IMR-90 (cell line): Measurements from ENCODE around the gene PALB2. TPM values are rescaled to one million over a fixed set of nuclear protein-coding genes. Genes with fewer than 3 reads are reported as not detected.

ENCODE experiments used
- ATAC-seq: fragments of 200-7000 bp; cut with Tn5 transposase; 2 replicates; pipeline ENCODE4 v1.9.1; 2020; ENCODE audit warnings: low read depth, mild to moderate bottlenecking, moderate library complexity
- BruUV-seq: library from RNA; stranded (reverse); fragments of 400-500 nt; replicated peaks from 2 replicates; lab custom pipeline; 2021; lab: Mats Ljungman, UMichigan
- CTCF ChIA-PET: fragments of 300-600 bp; formaldehyde crosslinking; extraction: SDS; loops from one replicate; lab custom pipeline; 2021; ENCODE audit warnings: antibody characterized with exemption; lab: Yijun Ruan, JAX
- POLR2A ChIA-PET: fragments of 300-600 bp; sonication (Branson Sonifier 250); formaldehyde crosslinking; loops from one replicate; lab custom pipeline; 2022; ENCODE audit warnings: antibody characterized with exemption; ENCODE audit not compliant: unreplicated experiment; lab: Charles Lee
- DNase-seq: peaks from one replicate; pipeline ENCODE4 v3.0.0; 2013
- H2AFZ ChIP-seq: replicated peaks from 2 replicates; pipeline ENCODE3; 2013; ENCODE audit warnings: low read length, mild to moderate bottlenecking; ENCODE audit not compliant: poor library complexity
- H2AK5ac ChIP-seq: 2 replicates; pipeline ENCODE4 v1.6.1; 2013; ENCODE audit warnings: low read depth, low read length, inconsistent platforms
- H2AK9ac ChIP-seq: replicated peaks from 2 replicates; pipeline ENCODE3; 2013; ENCODE audit warnings: mild to moderate bottlenecking, low read depth, low read length, moderate library complexity; ENCODE audit not compliant: poor library complexity
- H2BK120ac ChIP-seq: 2 replicates; pipeline ENCODE4 v1.6.1; 2013; ENCODE audit warnings: low read depth, low read length, inconsistent platforms
- H2BK15ac ChIP-seq: 3 replicates; pipeline ENCODE4 v1.6.1; 2013; ENCODE audit warnings: low read depth, low read length, inconsistent platforms
- H2BK20ac ChIP-seq: 2 replicates; pipeline ENCODE4 v1.6.1; 2013; ENCODE audit warnings: low read depth, mild to moderate bottlenecking, inconsistent platforms, low read length, moderate library complexity
- H2BK5ac ChIP-seq: 2 replicates; pipeline ENCODE4 v1.6.1; 2013; ENCODE audit warnings: mild to moderate bottlenecking, low read depth, low read length, inconsistent platforms; ENCODE audit not compliant: poor library complexity, severe bottlenecking
- H3K14ac ChIP-seq: replicated peaks from 2 replicates; pipeline ENCODE4 v1.6.1; 2013; ENCODE audit warnings: low read depth, low read length, inconsistent platforms
- H3K18ac ChIP-seq: 2 replicates; pipeline ENCODE4 v1.6.1; 2013; ENCODE audit warnings: low read depth, low read length, control low read depth
- H3K23ac ChIP-seq: 2 replicates; pipeline ENCODE4 v1.6.1; 2013; ENCODE audit warnings: low read depth, low read length, inconsistent platforms
- H3K27ac ChIP-seq: 2 replicates; pipeline ENCODE4 v1.5.1; 2013; ENCODE audit warnings: mild to moderate bottlenecking, control low read depth, low read length; ENCODE audit not compliant: insufficient read depth
- H3K27me3 ChIP-seq: 2 replicates; pipeline ENCODE4 v1.6.1; 2013; ENCODE audit warnings: low read length; ENCODE audit not compliant: control insufficient read depth, insufficient read depth
- H3K36me3 ChIP-seq: 2 replicates; pipeline ENCODE4 v1.6.1; 2013; ENCODE audit warnings: low read length, mixed read lengths; ENCODE audit not compliant: control insufficient read depth, insufficient read depth
- H3K4ac ChIP-seq: 2 replicates; pipeline ENCODE4 v1.6.1; 2013; ENCODE audit warnings: low read depth, low read length, inconsistent platforms
- H3K4me1 ChIP-seq: 2 replicates; pipeline ENCODE4 v1.6.1; 2013; ENCODE audit warnings: low read length, mixed read lengths; ENCODE audit not compliant: control insufficient read depth, insufficient read depth
- H3K4me2 ChIP-seq: 2 replicates; pipeline ENCODE4 v1.6.1; 2013; ENCODE audit warnings: low read depth, mild to moderate bottlenecking, control low read depth, low read length, moderate library complexity
- H3K4me3 ChIP-seq: 2 replicates; pipeline ENCODE4 v1.5.1; 2013; ENCODE audit warnings: low read depth, mild to moderate bottlenecking, control low read depth, low read length, moderate library complexity; ENCODE audit not compliant: insufficient read depth
- H3K56ac ChIP-seq: 2 replicates; pipeline ENCODE4 v1.6.1; 2013; ENCODE audit warnings: low read length, inconsistent platforms; ENCODE audit not compliant: insufficient read depth; ENCODE audit errors: extremely low read depth
- H3K79me1 ChIP-seq, 2 experiments: 2 replicates each; pipeline ENCODE4 v1.6.1; 2013; ENCODE audit warnings: low read length in 2 of 2, inconsistent platforms in 1 of 2, low read depth in 1 of 2
- H3K9ac ChIP-seq: 2 replicates; pipeline ENCODE4 v1.6.1; 2013; ENCODE audit warnings: low read depth, low read length, control low read depth
- H3K9me1 ChIP-seq: 2 replicates; pipeline ENCODE4 v1.6.1; 2013; ENCODE audit warnings: low read length, inconsistent platforms; ENCODE audit not compliant: insufficient read depth
- H3K9me3 ChIP-seq: 2 replicates; pipeline ENCODE4 v1.6.1; 2013; ENCODE audit warnings: low read length; ENCODE audit not compliant: control insufficient read depth, insufficient read depth
- H4K20me1 ChIP-seq: 2 replicates; pipeline ENCODE4 v1.6.1; 2013; ENCODE audit warnings: low read length, inconsistent platforms; ENCODE audit not compliant: insufficient read depth
- H4K5ac ChIP-seq: 2 replicates; pipeline ENCODE4 v1.6.1; 2013; ENCODE audit warnings: mild to moderate bottlenecking, low read depth, low read length, control low read depth
- H4K8ac ChIP-seq, 2 experiments: 2 replicates each; pipeline ENCODE4 v1.6.1; 2013; ENCODE audit warnings: low read depth in 2 of 2, low read length in 2 of 2, control low read depth in 1 of 2, inconsistent platforms in 1 of 2
- H4K91ac ChIP-seq: 2 replicates; pipeline ENCODE4 v1.6.1; 2013; ENCODE audit warnings: low read depth, low read length, inconsistent platforms; ENCODE audit not compliant: insufficient read depth
- BHLHE40 ChIP-seq: fragments of 150-350 bp; IDR thresholded peaks from 2 replicates; pipeline ENCODE4 v1.6.1; 2016; ENCODE audit warnings: mild to moderate bottlenecking, low read depth, low read length
- CHD1 ChIP-seq: IDR thresholded peaks from 2 replicates; pipeline ENCODE4 v1.6.1; 2012; ENCODE audit warnings: low read depth, low read length, improper control_type of control experiment
- CTCF ChIP-seq: conservative IDR thresholded peaks from 2 replicates; pipeline ENCODE4 v1.5.1; 2012; ENCODE audit warnings: mild to moderate bottlenecking, low read depth, low read length, improper control_type of control experiment
- ELK1 ChIP-seq: fragments of 150-350 bp; IDR thresholded peaks from 2 replicates; pipeline ENCODE4 v1.6.1; 2016; ENCODE audit warnings: low read depth, mild to moderate bottlenecking, low read length, moderate library complexity, borderline replicate concordance
- FOS ChIP-seq: fragments of 150-350 bp; IDR thresholded peaks from 2 replicates; pipeline ENCODE4 v1.6.1; 2016; ENCODE audit warnings: low read depth, low read length
- MAFK ChIP-seq: IDR thresholded peaks from 2 replicates; pipeline ENCODE4 v1.6.1; 2012; ENCODE audit warnings: low read depth, low read length, improper control_type of control experiment
- MAZ ChIP-seq: IDR thresholded peaks from 2 replicates; pipeline ENCODE4 v1.6.1; 2012; ENCODE audit warnings: low read depth, mild to moderate bottlenecking, low read length, improper control_type of control experiment, moderate library complexity, borderline replicate concordance
- MXI1 ChIP-seq: IDR thresholded peaks from 2 replicates; pipeline ENCODE4 v1.6.1; 2012; ENCODE audit warnings: low read depth, mild to moderate bottlenecking, low read length, moderate library complexity, borderline replicate concordance
- NFE2L2 ChIP-seq: fragments of 150-350 bp; IDR thresholded peaks from 2 replicates; pipeline ENCODE4 v1.6.1; 2016; ENCODE audit warnings: low read depth, mild to moderate bottlenecking, low read length
- POLR2A ChIP-seq: IDR thresholded peaks from 2 replicates; pipeline ENCODE4 v1.6.1; 2012; ENCODE audit warnings: mild to moderate bottlenecking, low read depth, low read length
- RAD21 ChIP-seq: IDR thresholded peaks from 2 replicates; pipeline ENCODE4 v1.6.1; 2012; ENCODE audit warnings: low read length, improper control_type of control experiment
- RCOR1 ChIP-seq: IDR thresholded peaks from 2 replicates; pipeline ENCODE4 v1.6.1; 2012; ENCODE audit warnings: mild to moderate bottlenecking, low read length, improper control_type of control experiment; ENCODE audit not compliant: insufficient replicate concordance
- RFX5 ChIP-seq: IDR thresholded peaks from 2 replicates; pipeline ENCODE4 v1.8.0; 2012; ENCODE audit warnings: low read depth, mild to moderate bottlenecking, low read length, moderate library complexity
- SMC3 ChIP-seq: fragments of 150-350 bp; IDR thresholded peaks from 2 replicates; pipeline ENCODE4 v1.6.1; 2016; ENCODE audit warnings: low read depth, mild to moderate bottlenecking, antibody characterized with exemption, low read length, moderate library complexity
- USF2 ChIP-seq: fragments of 150-350 bp; IDR thresholded peaks from 2 replicates; pipeline ENCODE4 v1.6.1; 2017; ENCODE audit warnings: mild to moderate bottlenecking, antibody characterized with exemption, low read length, low read depth
- WGBS, 2 experiments: methylation state at CpG; one replicate each; pipeline versions ENCODE4 v1.1.5 to v1.1.7; 2013; ENCODE audit warnings: missing lambda C conversion rate in 2 of 2; ENCODE audit not compliant: insufficient read length in 1 of 2; ENCODE audit errors: extremely low coverage in 2 of 2; 5-methylcytosine and 5-hydroxymethylcytosine counted together
- dilution Hi-C: fragments of 300-500 bp; cut with HindIII; formaldehyde crosslinking; loops from one replicate; pipeline ENCODE4 v1.14.3; 2018; ENCODE audit warnings: low sequenced_read_pairs; ENCODE audit not compliant: unreplicated experiment
- in situ Hi-C: fragments of 300-500 bp; cut with MboI; formaldehyde crosslinking; loops from 3 replicates; pipeline ENCODE4 v1.14.3; 2019; ENCODE audit warnings: low sequenced_read_pairs, inconsistent platforms, mixed read lengths
- intact Hi-C: fragments of 100-400 bp; cut with micrococcal nuclease; formaldehyde crosslinking; loops from 2 replicates; pipeline ENCODE4 v1.10.0; 2022
- polyA plus RNA-seq, 3 experiments: library from polyadenylated mRNA; depleted of rRNA; stranded (reverse); fragments of >200 nt; gene quantifications; 2 replicates each; pipeline ENCODE4 v1.2.3, GENCODE V29; 2012; ENCODE audit warnings: low replicate concordance in 1 of 3
- total RNA-seq: library from RNA; depleted of rRNA; stranded (reverse); fragments of >200 nt; gene quantifications from 2 replicates; pipeline ENCODE4 v1.2.3, GENCODE V29; 2012

PALB2 gene
- total and polyA plus RNA-seq, 2 of the 4 experiments (the other 2 are of a cell fraction), result 4.1 to 8.6 TPM

- Histone ChIP-seq H3K56ac (no peak overlapping the region), H3K14ac (no peak overlapping the region), H4K5ac (no peak overlapping the region), H4K20me1 (peaks cover 31% of the 10 kb centered on the region), H2AK9ac (no peak overlapping the region), H4K91ac (no peak overlapping the region), H2BK15ac (no peak overlapping the region), H2BK5ac (no peak overlapping the region), H2BK120ac (no peak overlapping the region), H3K27ac (no peak overlapping the region), H3K4me3 (no peak overlapping the region), H2BK20ac (no peak overlapping the region), H4K8ac (no peak overlapping the region), H3K18ac (no peak overlapping the region), H2AFZ (no peak overlapping the region), H3K36me3 (peaks cover 26% of the 10 kb centered on the region), H3K27me3 (no peaks in the 10 kb centered on the region), H3K79me1 (peaks cover 11 to 51% of the 10 kb centered on the region in 2 experiments), H3K9ac (no peak overlapping the region), H3K9me1 (peaks cover 12% of the 10 kb centered on the region), H2AK5ac (no peak overlapping the region), H3K23ac (no peak overlapping the region), H3K4me2 (no peak overlapping the region), H3K4ac (no peak overlapping the region), H3K4me1 (peaks cover 3% of the 10 kb centered on the region; the same call in 1 of the 2 replicates), H3K9me3 (no peaks in the 10 kb centered on the region)
- dilution Hi-C loops, result no loop called here
- in situ Hi-C loops, result no loop called here
- no TSS peak for BruUV-seq
- ATAC-seq (no peak), DNase-seq (no peak)
- WGBS, 2 experiments, result 100% methylated on average over 4 of the region's 12 CpGs; no CpG with 5 or more reads in 1 of the 2 experiments
- CTCF ChIA-PET, result no interaction called here
- POLR2A ChIA-PET, result no interaction called here
- intact Hi-C loops, result no loop called here
- no peak for TF ChIP-seq SMC3
- TF ChIP-seq FOS, result no peak
- TF ChIP-seq MAFK, result no peak
- TF ChIP-seq MAZ, result no peak
- no peak for TF ChIP-seq RFX5
- no peak for TF ChIP-seq RCOR1
- no peak for TF ChIP-seq RAD21
- no peak for TF ChIP-seq CHD1
- TF ChIP-seq POLR2A, result no peak
- no peak for TF ChIP-seq USF2
- no peak for TF ChIP-seq MXI1
- TF ChIP-seq CTCF, result no peak
- no peak for TF ChIP-seq BHLHE40
- TF ChIP-seq NFE2L2, result no peak
- TF ChIP-seq ELK1, result no peak
These were observed 46.9 kb downstream of the PALB2 start for GRCh38 chr16:23594186-23594585.
